Lower leg skin (tissue), 3 donors: ENCODE measurements around the gene NRXN3.

Experiments used
- POLR2A ChIP-seq, 2 donors: fragments of 450-650 bp; IDR thresholded peaks; one replicate each; pipeline ENCODE4 v1.6.1; 2016 to 2017; ENCODE audit warnings: antibody characterized with exemption in 2 of 2, mild to moderate bottlenecking in 1 of 2, moderate library complexity in 1 of 2
- TF ChIP-seq, protein P1 (sequence below), 3 donors: fragments of 450-650 bp; IDR thresholded peaks; one replicate each; pipeline ENCODE4 v1.5.1; 2016; ENCODE audit warnings: antibody characterized with exemption in 3 of 3, mild to moderate bottlenecking in 3 of 3, moderate library complexity in 2 of 3

DNA sequence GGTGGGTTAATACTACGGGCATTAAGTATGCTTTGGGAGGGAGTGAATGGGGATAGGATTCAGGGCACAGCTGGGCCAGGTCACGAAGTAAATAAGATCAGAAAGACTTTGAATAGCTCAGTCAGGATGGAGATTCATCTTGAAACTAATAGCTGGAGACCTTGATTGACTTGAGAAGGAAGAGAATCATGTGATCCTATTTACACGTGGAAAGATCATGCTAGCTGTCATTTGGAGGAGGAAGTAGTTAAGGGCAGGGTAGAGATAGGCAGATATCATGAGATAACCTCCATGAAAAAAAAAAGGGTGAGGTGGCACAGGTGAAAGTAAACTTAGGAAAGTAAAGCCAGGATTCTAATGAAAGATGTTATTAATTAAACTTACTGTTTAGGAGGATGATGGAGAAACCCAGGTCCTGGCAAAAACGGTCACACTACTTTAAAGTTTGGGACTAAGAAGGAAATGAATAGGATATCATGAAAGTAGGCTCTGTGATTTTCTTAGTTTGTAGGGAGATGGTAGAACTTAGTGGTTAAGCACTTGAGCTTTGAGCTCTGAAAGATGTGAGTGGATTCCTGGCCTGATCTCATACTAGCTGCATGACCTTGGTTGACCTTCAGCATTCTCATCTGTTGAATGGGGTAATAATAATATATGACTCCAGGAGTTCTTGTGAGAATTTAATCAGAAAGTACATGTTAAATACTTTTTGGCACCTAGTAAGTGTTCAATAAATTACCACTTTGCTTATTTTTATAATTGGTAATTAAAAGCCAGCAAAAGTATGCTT, 439.0 kb downstream of the NRXN3 start:
- TF ChIP-seq, protein P1, sequence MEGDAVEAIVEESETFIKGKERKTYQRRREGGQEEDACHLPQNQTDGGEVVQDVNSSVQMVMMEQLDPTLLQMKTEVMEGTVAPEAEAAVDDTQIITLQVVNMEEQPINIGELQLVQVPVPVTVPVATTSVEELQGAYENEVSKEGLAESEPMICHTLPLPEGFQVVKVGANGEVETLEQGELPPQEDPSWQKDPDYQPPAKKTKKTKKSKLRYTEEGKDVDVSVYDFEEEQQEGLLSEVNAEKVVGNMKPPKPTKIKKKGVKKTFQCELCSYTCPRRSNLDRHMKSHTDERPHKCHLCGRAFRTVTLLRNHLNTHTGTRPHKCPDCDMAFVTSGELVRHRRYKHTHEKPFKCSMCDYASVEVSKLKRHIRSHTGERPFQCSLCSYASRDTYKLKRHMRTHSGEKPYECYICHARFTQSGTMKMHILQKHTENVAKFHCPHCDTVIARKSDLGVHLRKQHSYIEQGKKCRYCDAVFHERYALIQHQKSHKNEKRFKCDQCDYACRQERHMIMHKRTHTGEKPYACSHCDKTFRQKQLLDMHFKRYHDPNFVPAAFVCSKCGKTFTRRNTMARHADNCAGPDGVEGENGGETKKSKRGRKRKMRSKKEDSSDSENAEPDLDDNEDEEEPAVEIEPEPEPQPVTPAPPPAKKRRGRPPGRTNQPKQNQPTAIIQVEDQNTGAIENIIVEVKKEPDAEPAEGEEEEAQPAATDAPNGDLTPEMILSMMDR (IDR thresholded peaks at IDR 0.05), result no peak
- no peak for TF ChIP-seq POLR2A (IDR thresholded peaks at IDR 0.05)
